CD14-positive monocyte (primary cell): ENCODE measurements around the gene LACTB. TPM values are rescaled to one million over a fixed set of nuclear protein-coding genes. Genes with fewer than 3 reads are reported as not detected.

ENCODE experiments used
- DNase-seq, 3 donors: peaks; one replicate each; pipeline ENCODE4 v3.0.0-alpha.2; 2011 to 2022
- H2AFZ ChIP-seq: 2 replicates; pipeline ENCODE4 v1.6.0; 2012; ENCODE audit warnings: mild to moderate bottlenecking, low read depth, low read length, inconsistent platforms; ENCODE audit not compliant: insufficient read depth, poor library complexity, severe bottlenecking
- H3K27ac ChIP-seq, 2 donors: 1 replicate in 1 of 2; 2 replicates in 1 of 2; pipeline ENCODE4 v1.5.1; 2012 to 2013; ENCODE audit warnings: low read length in 2 of 2, control low read depth in 1 of 2, inconsistent platforms in 1 of 2, low read depth in 1 of 2, mild to moderate bottlenecking in 1 of 2
- H3K27me3 ChIP-seq, 2 donors: one replicate each; pipeline versions ENCODE4 v1.6.0 to v1.6.1; 2011 to 2013; ENCODE audit warnings: low read length in 2 of 2; ENCODE audit not compliant: control insufficient read depth in 2 of 2, insufficient read depth in 2 of 2
- H3K36me3 ChIP-seq, 2 donors: replicated peaks in 1 of 2; 1 replicate in 1 of 2; 2 replicates in 1 of 2; pipeline versions ENCODE4 v1.5.1 to v1.6.1; 2012 to 2013; ENCODE audit warnings: low read length in 2 of 2, control low read depth in 1 of 2, inconsistent platforms in 1 of 2, mild to moderate bottlenecking in 1 of 2; ENCODE audit not compliant: insufficient read depth in 2 of 2, control insufficient read depth in 1 of 2
- H3K4me1 ChIP-seq, 2 donors: 1 replicate in 1 of 2; 2 replicates in 1 of 2; pipeline versions ENCODE4 v1.5.1 to v1.6.1; 2012 to 2013; ENCODE audit warnings: low read length in 2 of 2, control low read depth in 1 of 2, inconsistent platforms in 1 of 2, mild to moderate bottlenecking in 1 of 2, moderate library complexity in 1 of 2; ENCODE audit not compliant: insufficient read depth in 2 of 2, control insufficient read depth in 1 of 2
- H3K4me2 ChIP-seq: replicated peaks from 2 replicates; pipeline ENCODE3; 2012; ENCODE audit warnings: low read length, moderate library complexity, mild to moderate bottlenecking; ENCODE audit not compliant: poor library complexity, severe bottlenecking; ENCODE audit errors: extremely low read depth
- H3K4me3 ChIP-seq, 3 experiments: fragments of 200-600 bp in 1 of 3; sonication (generic) in 1 of 3; replicated peaks in 1 of 3; 1 replicate in 2 of 3; 2 replicates in 1 of 3; pipeline ENCODE4 v1.5.1; 2011 to 2013; ENCODE audit warnings: low read length in 3 of 3, mild to moderate bottlenecking in 3 of 3, control low read depth in 2 of 3, low read depth in 2 of 3, inconsistent platforms in 1 of 3, moderate library complexity in 1 of 3
- H3K79me2 ChIP-seq: 2 replicates; pipeline ENCODE4 v1.6.0; 2012; ENCODE audit warnings: mild to moderate bottlenecking, control low read depth, inconsistent platforms, low read length, moderate library complexity; ENCODE audit not compliant: insufficient read depth
- H3K9ac ChIP-seq: 2 replicates; pipeline ENCODE4 v1.6.0; 2017; ENCODE audit warnings: low read length, mild to moderate bottlenecking; ENCODE audit not compliant: insufficient read depth, poor library complexity, severe bottlenecking
- H3K9me3 ChIP-seq, 2 donors: replicated peaks in 1 of 2; 1 replicate in 1 of 2; 2 replicates in 1 of 2; pipeline versions ENCODE4 v1.5.1 to v1.6.1; 2012 to 2013; ENCODE audit warnings: low read length in 2 of 2, control low read depth in 1 of 2; ENCODE audit not compliant: control insufficient read depth in 1 of 2, insufficient read depth in 1 of 2
- H4K20me1 ChIP-seq: 2 replicates; pipeline ENCODE4 v1.6.0; 2012; ENCODE audit warnings: mild to moderate bottlenecking, low read length, control low read depth, moderate library complexity; ENCODE audit not compliant: insufficient read depth
- H3K27ac Mint-ChIP-seq, 7 donors: one replicate each; pipeline ENCODE4 v1.8.0; 2020; ENCODE audit warnings: mild to moderate bottlenecking in 7 of 7, mixed read lengths in 7 of 7, moderate library complexity in 6 of 7, inconsistent platforms in 2 of 7
- H3K27me3 Mint-ChIP-seq, 3 donors: one replicate each; pipeline ENCODE4 v1.8.0; 2021 to 2022; ENCODE audit warnings: low read depth in 3 of 3, mild to moderate bottlenecking in 3 of 3, mixed read lengths in 3 of 3, moderate library complexity in 3 of 3, inconsistent platforms in 1 of 3
- H3K36me3 Mint-ChIP-seq, 2 donors: one replicate each; pipeline ENCODE4 v1.8.0; 2020; ENCODE audit warnings: mixed read lengths in 2 of 2, inconsistent platforms in 1 of 2, mild to moderate bottlenecking in 1 of 2
- H3K4me1 Mint-ChIP-seq: one replicate; pipeline ENCODE4 v1.8.0; 2020; ENCODE audit warnings: mild to moderate bottlenecking, mixed read lengths
- H3K4me3 Mint-ChIP-seq, 2 donors: one replicate each; pipeline ENCODE4 v1.8.0; 2020; ENCODE audit warnings: mild to moderate bottlenecking in 2 of 2, mixed read lengths in 2 of 2, moderate library complexity in 1 of 2
- H3K9me3 Mint-ChIP-seq, 7 donors: one replicate each; pipeline ENCODE4 v1.8.0; 2020 to 2022; ENCODE audit warnings: mixed read lengths in 7 of 7, mild to moderate bottlenecking in 6 of 7, moderate library complexity in 6 of 7, inconsistent platforms in 2 of 7
- CTCF ChIP-seq: fragments of 200-600 bp; IDR thresholded peaks from one replicate; pipeline ENCODE4 v1.8.0; 2022; ENCODE audit warnings: antibody characterized with exemption, mild to moderate bottlenecking
- WGBS: methylation state at CpG from one replicate; pipeline ENCODE4 v1.1.5; 2013; ENCODE audit warnings: missing lambda C conversion rate; ENCODE audit not compliant: insufficient coverage; 5-methylcytosine and 5-hydroxymethylcytosine counted together
- intact Hi-C, 2 donors: fragments of 100-400 bp; cut with micrococcal nuclease; formaldehyde crosslinking; loops; one replicate each; pipeline versions ENCODE4 v1.15.0 to v1.15.1; 2023
- polyA plus RNA-seq, 3 donors: library from polyadenylated mRNA; depleted of rRNA in 1 of 3; unstranded in 2 of 3; stranded (reverse) in 1 of 3; fragments of 300-500 nt in 2 of 3; fragments of >200 nt in 1 of 3; fragmentation: Illumina TruSeq in 2 of 3; gene quantifications; 1 replicate in 2 of 3; 2 replicates in 1 of 3; pipeline ENCODE4 v1.2.3, GENCODE V29; 2012 to 2021

Gene LACTB
- polyA plus RNA-seq, 3 donors = 18.5 to 59.3 (median 40.4) TPM

DNA sequence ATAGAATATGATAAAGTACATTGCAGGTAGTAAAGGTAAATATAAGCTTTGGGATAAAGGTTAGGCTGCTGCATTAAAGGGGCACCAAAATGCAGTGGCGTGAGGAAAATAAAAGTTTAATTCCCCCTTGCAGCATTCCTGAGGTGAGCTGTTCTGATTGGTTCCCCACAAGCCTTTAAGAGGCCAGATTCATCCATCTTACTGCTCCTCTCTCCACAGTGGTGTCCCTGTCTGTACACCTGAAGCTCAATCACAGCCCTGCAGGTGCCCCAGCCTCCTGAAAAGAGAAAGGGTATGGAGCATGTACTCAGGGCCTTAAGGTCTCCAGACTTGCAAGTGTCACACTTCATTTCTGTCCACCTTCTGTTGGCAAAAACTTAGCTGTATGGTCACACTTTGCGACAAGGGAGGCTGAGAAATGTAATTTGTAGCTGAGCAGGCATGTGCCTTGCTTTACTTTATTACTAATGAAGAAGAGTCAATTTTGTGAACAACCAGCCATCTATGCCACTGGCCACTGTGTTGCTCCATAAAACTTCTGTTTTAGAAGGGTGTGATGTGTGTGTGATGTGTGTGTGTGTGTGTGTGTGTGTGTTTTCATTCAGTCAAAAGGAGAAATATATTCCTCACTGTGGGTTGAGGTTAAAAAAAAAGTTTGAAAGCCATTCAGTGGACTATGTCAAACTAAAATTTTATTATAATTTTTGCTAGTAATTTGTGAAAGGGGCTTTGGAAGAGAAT, 12.8 kb downstream of the LACTB start:
- Histone ChIP-seq H2AFZ (no peak overlapping the region), H3K27ac (peak overlapping the region; percentile 57 to 99), H3K4me3 (no peak overlapping the region), H3K79me2 (peaks cover 50% of the 10 kb centered on the region), H3K4me2 (no peak overlapping the region), H3K27me3 (no peaks in the 10 kb centered on the region), H3K9me3 (no peaks in the 10 kb centered on the region), H4K20me1 (peaks cover 27% of the 10 kb centered on the region), H3K9ac (no peak overlapping the region), H3K4me1 (peaks cover 21 to 27% of the 10 kb centered on the region in 2 donors), H3K36me3 (peaks cover 43 to 44% of the 10 kb centered on the region in 2 donors)
- Mint-ChIP-seq H3K4me1 (peaks cover 28% of the 10 kb centered on the region), H3K9me3 (peaks cover 0 to 3% (median 0%) of the 10 kb centered on the region in 7 donors), H3K36me3 (peaks cover 47 to 55% of the 10 kb centered on the region in 2 donors), H3K27ac (peak overlapping the region; percentile 86 to 99 (median 90)), H3K27me3 (no peaks in the 10 kb centered on the region), H3K4me3 (no peak overlapping the region)
- no CpG with 5 or more reads among the region's 2 CpGs for WGBS
- intact Hi-C loops = no loop called here
- TF ChIP-seq CTCF = no peak
- peak in 2 of 3 donors; percentile 46 to 61 for DNase-seq

- 93% methylated on average over 2 of the region's 5 CpGs for WGBS
These were observed 13.6 kb downstream of the LACTB start for GRCh38 chr15:63135281-63135680.

More at GRCh38 chr15:63135281-63135680, 13.6 kb downstream of the LACTB start:
- no peaks in the 10 kb centered on the region for H3K27me3 ChIP-seq
- peak overlapping the region; percentile 75 for H3K9ac ChIP-seq
- peaks cover 46% of the 10 kb centered on the region for H3K79me2 ChIP-seq
- H3K36me3 ChIP-seq = peaks cover 34 to 44% of the 10 kb centered on the region in 2 donors
- TF ChIP-seq CTCF = no peak
- peak overlapping the region; percentile 28 for H3K4me2 ChIP-seq
- H2AFZ ChIP-seq = peak overlapping the region; percentile 55
- peaks cover 0 to 3% (median 0%) of the 10 kb centered on the region in 7 donors for H3K9me3 Mint-ChIP-seq
- intact Hi-C loops = loop anchor here in 1 of 2 donors (5.0 kb wide), 1 partner anchor 52 kb away; the partner anchor contains the start of gene RAB8B
- peaks cover 21 to 27% of the 10 kb centered on the region in 2 donors for H3K4me1 ChIP-seq
- no peaks in the 10 kb centered on the region for H3K27me3 Mint-ChIP-seq
- DNase-seq = no peak
- peaks cover 28% of the 10 kb centered on the region for H3K4me1 Mint-ChIP-seq
- H3K4me3 ChIP-seq = peak overlapping the region in 1 of 3 experiments; percentile 21
- peak overlapping the region; percentile 99 to 100 for H3K27ac ChIP-seq
- H3K9me3 ChIP-seq = no peaks in the 10 kb centered on the region
- H3K36me3 Mint-ChIP-seq = peaks cover 44 to 53% of the 10 kb centered on the region in 2 donors
- H3K4me3 Mint-ChIP-seq = peak overlapping the region in 1 of 2 donors; percentile 63
- H4K20me1 ChIP-seq = peaks cover 25% of the 10 kb centered on the region
- H3K27ac Mint-ChIP-seq = peak overlapping the region; percentile 96 to 99 (median 98)
